Measurements from ENCODE around the gene NLGN4X.

The NLGN4X gene

GRCh38 chrX:6225911-6226595, 2.6 kb downstream of the NLGN4X start:
- Histone ChIP-seq H3K27me3 (ENCODE audit: insufficient read depth, poor library complexity, severe bottlenecking) (peaks cover 19% of the 10 kb centered on the region), H3K27ac (replicated peaks) (no peak overlapping the region), H3K4me3 (replicated peaks; ENCODE audit: insufficient read depth, low read length) (no peak overlapping the region)
- no peak for DNase-seq (ENCODE audit: low read depth in 1 of 2, low spot score in 1 of 2)
- TF ChIP-seq, protein P1, sequence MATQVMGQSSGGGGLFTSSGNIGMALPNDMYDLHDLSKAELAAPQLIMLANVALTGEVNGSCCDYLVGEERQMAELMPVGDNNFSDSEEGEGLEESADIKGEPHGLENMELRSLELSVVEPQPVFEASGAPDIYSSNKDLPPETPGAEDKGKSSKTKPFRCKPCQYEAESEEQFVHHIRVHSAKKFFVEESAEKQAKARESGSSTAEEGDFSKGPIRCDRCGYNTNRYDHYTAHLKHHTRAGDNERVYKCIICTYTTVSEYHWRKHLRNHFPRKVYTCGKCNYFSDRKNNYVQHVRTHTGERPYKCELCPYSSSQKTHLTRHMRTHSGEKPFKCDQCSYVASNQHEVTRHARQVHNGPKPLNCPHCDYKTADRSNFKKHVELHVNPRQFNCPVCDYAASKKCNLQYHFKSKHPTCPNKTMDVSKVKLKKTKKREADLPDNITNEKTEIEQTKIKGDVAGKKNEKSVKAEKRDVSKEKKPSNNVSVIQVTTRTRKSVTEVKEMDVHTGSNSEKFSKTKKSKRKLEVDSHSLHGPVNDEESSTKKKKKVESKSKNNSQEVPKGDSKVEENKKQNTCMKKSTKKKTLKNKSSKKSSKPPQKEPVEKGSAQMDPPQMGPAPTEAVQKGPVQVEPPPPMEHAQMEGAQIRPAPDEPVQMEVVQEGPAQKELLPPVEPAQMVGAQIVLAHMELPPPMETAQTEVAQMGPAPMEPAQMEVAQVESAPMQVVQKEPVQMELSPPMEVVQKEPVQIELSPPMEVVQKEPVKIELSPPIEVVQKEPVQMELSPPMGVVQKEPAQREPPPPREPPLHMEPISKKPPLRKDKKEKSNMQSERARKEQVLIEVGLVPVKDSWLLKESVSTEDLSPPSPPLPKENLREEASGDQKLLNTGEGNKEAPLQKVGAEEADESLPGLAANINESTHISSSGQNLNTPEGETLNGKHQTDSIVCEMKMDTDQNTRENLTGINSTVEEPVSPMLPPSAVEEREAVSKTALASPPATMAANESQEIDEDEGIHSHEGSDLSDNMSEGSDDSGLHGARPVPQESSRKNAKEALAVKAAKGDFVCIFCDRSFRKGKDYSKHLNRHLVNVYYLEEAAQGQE (IDR thresholded peaks at IDR 0.05; ENCODE audit: insufficient replicate concordance, low read depth), result no peak
- TF ChIP-seq GABPA (IDR thresholded peaks at IDR 0.05; ENCODE audit: low read depth), result no peak
- no peak for TF ChIP-seq POLR2AphosphoS5 (IDR thresholded peaks at IDR 0.05; ENCODE audit: low read depth)
- TF ChIP-seq CTCF (IDR thresholded peaks at IDR 0.05; ENCODE audit: insufficient read depth, low read length), result no peak
- TF ChIP-seq SPI1 (IDR thresholded peaks at IDR 0.05; ENCODE audit: borderline replicate concordance, low read depth), result no peak

- H3K27me3 ChIP-seq (ENCODE audit: insufficient read depth, poor library complexity, severe bottlenecking), result peaks cover 19% of the 10 kb centered on the region
- no peak for TF ChIP-seq CTCF (IDR thresholded peaks at IDR 0.05; ENCODE audit: insufficient read depth, low read length)
- TF ChIP-seq GABPA (IDR thresholded peaks at IDR 0.05; ENCODE audit: low read depth), result no peak
- no peak for TF ChIP-seq POLR2AphosphoS5 (IDR thresholded peaks at IDR 0.05; ENCODE audit: low read depth)
- no peak for TF ChIP-seq SPI1 (IDR thresholded peaks at IDR 0.05; ENCODE audit: borderline replicate concordance, low read depth)
- TF ChIP-seq, protein P1 (IDR thresholded peaks at IDR 0.05; ENCODE audit: insufficient replicate concordance, low read depth), result no peak
- no peak for DNase-seq (ENCODE audit: low read depth in 1 of 2, low spot score in 1 of 2)
- no peak overlapping the region for H3K4me3 ChIP-seq (replicated peaks; ENCODE audit: insufficient read depth, low read length)
- no peak overlapping the region for H3K27ac ChIP-seq (replicated peaks)
Measured at GRCh38 chrX:6225288-6225910, 3.3 kb downstream of the NLGN4X start.

DNA sequence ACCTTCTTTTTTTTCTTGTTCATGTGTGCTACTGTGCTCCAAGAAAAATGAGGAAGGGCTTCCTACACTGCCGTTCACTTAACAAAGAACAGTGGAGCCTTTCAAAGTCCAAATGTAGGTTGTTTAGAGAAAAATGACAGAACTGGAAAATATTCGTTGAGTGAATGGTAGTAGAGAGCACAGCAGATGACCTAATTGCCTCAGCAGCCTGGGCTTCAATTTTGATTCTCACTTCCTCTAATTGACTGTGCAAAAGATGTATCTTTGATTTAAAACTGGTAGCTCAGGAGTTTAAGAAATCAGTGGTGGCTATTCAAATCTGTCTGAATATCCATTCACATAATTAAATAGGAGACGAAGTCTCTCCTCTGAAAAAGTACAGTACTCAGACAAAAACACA, 5.2 kb downstream of the NLGN4X start:
- no peak for TF ChIP-seq CTCF (IDR thresholded peaks at IDR 0.05; ENCODE audit: insufficient read depth, low read length)
- TF ChIP-seq, protein P1 (IDR thresholded peaks at IDR 0.05; ENCODE audit: insufficient replicate concordance, low read depth), result no peak
- no peak for TF ChIP-seq SPI1 (IDR thresholded peaks at IDR 0.05; ENCODE audit: borderline replicate concordance, low read depth)
- no peak for TF ChIP-seq GABPA (IDR thresholded peaks at IDR 0.05; ENCODE audit: low read depth)
- TF ChIP-seq POLR2AphosphoS5 (IDR thresholded peaks at IDR 0.05; ENCODE audit: low read depth), result no peak
- DNase-seq (ENCODE audit: low read depth in 1 of 2, low spot score in 1 of 2), result no peak
- Histone ChIP-seq H3K27ac (replicated peaks) (no peak overlapping the region), H3K27me3 (ENCODE audit: insufficient read depth, poor library complexity, severe bottlenecking) (peaks cover 14% of the 10 kb centered on the region), H3K4me3 (replicated peaks; ENCODE audit: insufficient read depth, low read length) (no peak overlapping the region)
